AG04449 (cell line): Measurements from ENCODE around the gene NELL1.

Experiments
- CTCF ChIA-PET: fragments of 350-600 bp; formaldehyde crosslinking; extraction: SDS; loops from one replicate; lab custom pipeline; 2021; ENCODE audit warnings: antibody characterized with exemption; lab: Yijun Ruan, JAX
- POLR2A ChIA-PET: fragments of 400-600, 350-600 bp; formaldehyde crosslinking; extraction: SDS; loops from one replicate; lab custom pipeline; 2020; ENCODE audit warnings: antibody characterized with exemption, inconsistent platforms; lab: Yijun Ruan, JAX
- DNase-seq: peaks from one replicate; pipeline ENCODE4 v3.0.0-alpha.2; 2010; ENCODE audit warnings: low read depth, low spot score
- H3K4me3 ChIP-seq: 2 replicates; pipeline ENCODE4 v1.5.1; 2011; ENCODE audit warnings: low read depth, mild to moderate bottlenecking, control low read depth, low read length
- CTCF ChIP-seq: IDR thresholded peaks from one replicate; pipeline ENCODE4 v1.5.1; 2011; ENCODE audit warnings: mild to moderate bottlenecking, moderate library complexity, low read length, control low read depth, inconsistent platforms; ENCODE audit not compliant: insufficient read depth; ENCODE audit errors: missing control alignments

NELL1 gene

GRCh38 chr11:21553795-21554194 lies 884.4 kb downstream of the NELL1 start:
- H3K4me3 ChIP-seq = no peak overlapping the region
- TF ChIP-seq CTCF = no peak
- ChIA-PET POLR2A (no interaction called here), CTCF (no interaction called here)
- no peak for DNase-seq

- ChIA-PET CTCF (no interaction called here), POLR2A (no interaction called here)
- no peak for DNase-seq
- TF ChIP-seq CTCF = no peak
- no peak overlapping the region for H3K4me3 ChIP-seq
Measured at GRCh38 chr11:21554284-21554683, 884.9 kb downstream of the NELL1 start.

GRCh38 chr11:21556926-21557325 lies 887.5 kb downstream of the NELL1 start:
- no peak for TF ChIP-seq CTCF
- POLR2A ChIA-PET = no interaction called here
- CTCF ChIA-PET = no interaction called here
- DNase-seq = no peak
- no peak overlapping the region for H3K4me3 ChIP-seq

- no peak overlapping the region for H3K4me3 ChIP-seq
- CTCF ChIA-PET = no interaction called here
- DNase-seq = no peak
- TF ChIP-seq CTCF = no peak
- POLR2A ChIA-PET = no interaction called here
Measured at GRCh38 chr11:21560466-21560975, 891.1 kb downstream of the NELL1 start.

- ChIA-PET CTCF (no interaction called here), POLR2A (no interaction called here)
- DNase-seq = no peak
- TF ChIP-seq CTCF = no peak
- no peak overlapping the region for H3K4me3 ChIP-seq
Measured at GRCh38 chr11:21561581-21561980, 892.2 kb downstream of the NELL1 start.

- CTCF ChIA-PET = no interaction called here
- POLR2A ChIA-PET = no interaction called here
- DNase-seq = no peak
- no peak for TF ChIP-seq CTCF
- H3K4me3 ChIP-seq = no peak overlapping the region
Measured at GRCh38 chr11:21564095-21564494, 894.7 kb downstream of the NELL1 start.
